Upper lobe of left lung (tissue), 6 donors: ENCODE data around the gene MUC22. TPM values are rescaled to one million over a fixed set of nuclear protein-coding genes. Genes with fewer than 3 reads are reported as not detected.
"Not testable (repeated sequence)": the region's sequence is repeated elsewhere in the genome, so short reads cannot be mapped to it uniquely, and the experiment has no call there.

Experiments
- ATAC-seq, 2 donors: fragments of 200-7000 bp; cut with Tn5 transposase; one replicate each; pipeline ENCODE4 v1.9.1; 2022; ENCODE audit warnings: mild to moderate bottlenecking in 2 of 2, moderate library complexity in 2 of 2; ENCODE audit not compliant: low FRiP score in 2 of 2
- DNase-seq, 2 donors: peaks; one replicate each; pipeline ENCODE4 v3.0.0-alpha.2; 2019 to 2020
- H3K27ac ChIP-seq, 4 donors: fragments of 200-600 bp; sonication (generic); one replicate each; pipeline ENCODE4 v1.5.1; 2016 to 2019
- H3K27me3 ChIP-seq, 4 donors: fragments of 200-600 bp; sonication (generic); one replicate each; pipeline ENCODE4 v1.5.1; 2017 to 2019
- H3K36me3 ChIP-seq, 4 donors: fragments of 200-600 bp; sonication (generic); one replicate each; pipeline ENCODE4 v1.5.1; 2016 to 2019
- H3K4me1 ChIP-seq, 4 donors: fragments of 200-600 bp; sonication (generic); one replicate each; pipeline ENCODE4 v1.5.1; 2018 to 2019
- H3K4me3 ChIP-seq, 4 donors: fragments of 200-600 bp; sonication (generic); one replicate each; pipeline ENCODE4 v1.5.1; 2017 to 2019; ENCODE audit warnings: mild to moderate bottlenecking in 2 of 4, moderate library complexity in 1 of 4
- H3K9me3 ChIP-seq, 4 donors: fragments of 200-600 bp; sonication (generic); one replicate each; pipeline ENCODE4 v1.5.1; 2018 to 2019
- CTCF ChIP-seq, 6 experiments: fragments of 450-650 bp in 4 of 6; fragments of 200-600 bp in 2 of 6; sonication (generic) in 2 of 6; IDR thresholded peaks; one replicate each; pipeline ENCODE4 v1.5.1; 2016 to 2019; ENCODE audit warnings: antibody characterized with exemption in 6 of 6
- EP300 ChIP-seq, 4 donors: sonication (generic); formaldehyde crosslinking; IDR thresholded peaks; one replicate each; pipeline ENCODE4 v1.5.1; 2017; ENCODE audit warnings: antibody characterized with exemption in 4 of 4, control low read depth in 2 of 4
- POLR2A ChIP-seq, 4 donors: fragments of 450-650 bp; IDR thresholded peaks; one replicate each; pipeline ENCODE4 v1.5.1; 2016 to 2017; ENCODE audit warnings: antibody characterized with exemption in 4 of 4, mild to moderate bottlenecking in 2 of 4
- POLR2AphosphoS5 ChIP-seq, 2 donors: sonication (generic); formaldehyde crosslinking; IDR thresholded peaks; one replicate each; pipeline ENCODE4 v1.5.1; 2017; ENCODE audit warnings: antibody characterized with exemption in 2 of 2
- whole genome bisulfite sequencing, 2 donors: methylation state at CpG; one replicate each; pipeline ENCODE4 v1.1.5; 2017 to 2018; 5-methylcytosine and 5-hydroxymethylcytosine counted together
- total RNA-seq, 6 donors: library from RNA; depleted of rRNA in 4 of 6; stranded (reverse); fragments of >200 nt in 4 of 6; gene quantifications; one replicate each; pipeline versions ENCODE4 v1.1.0 to v1.2.1, GENCODE V29; 2016 to 2021
- donor health status: DM: no; HTN: no; CAD: no; lungs with moderate emphysema.
- donor health status: DM: no; HTN: yes; CAD: no; lungs with severe emphysema.

MUC22 gene
- total RNA-seq, 6 donors from 2014 or later, result 0.06 to 0.15 (median 0.07) TPM; not detected in 3

GRCh38 chr6:30998785-30999184 lies 11.5 kb upstream of the MUC22 start:
- ATAC-seq, result no peak
- Histone ChIP-seq H3K27me3 (no peaks in the 10 kb centered on the region), H3K4me3 (no peak overlapping the region), H3K4me1 (no peaks in the 10 kb centered on the region), H3K9me3 (no peaks in the 10 kb centered on the region), H3K27ac (no peak overlapping the region), H3K36me3 (no peaks in the 10 kb centered on the region)
- TF ChIP-seq POLR2AphosphoS5 (IDR thresholded peaks at IDR 0.05) (no peak), CTCF (IDR thresholded peaks at IDR 0.05) (no peak), EP300 (IDR thresholded peaks at IDR 0.05) (no peak), POLR2A (IDR thresholded peaks at IDR 0.05) (no peak)
- no peak for DNase-seq
- 65 to 69% methylated on average over 5 of the region's 5 CpGs for WGBS, 2 donors

- peaks cover 0 to 10% (median 5%) of the 10 kb centered on the region in 4 donors for H3K4me1 ChIP-seq
- H3K9me3 ChIP-seq, ATAC-seq, H3K4me3 ChIP-seq, H3K27ac ChIP-seq, H3K36me3 ChIP-seq, H3K27me3 ChIP-seq: not testable (repeated sequence)
- peak in 1 of 2 donors; percentile 68 for DNase-seq
- 95 to 97% methylated on average over 12 to 35 of the region's 39 CpGs for WGBS, 2 donors
Observed at GRCh38 chr6:31000067-31000860, 10.0 kb upstream of the MUC22 start.

- Histone ChIP-seq H3K27me3 (no peaks in the 10 kb centered on the region), H3K27ac (no peak overlapping the region), H3K36me3 (no peaks in the 10 kb centered on the region), H3K4me3 (no peak overlapping the region), H3K9me3 (no peaks in the 10 kb centered on the region), H3K4me1 (peaks cover 0 to 17% (median 8%) of the 10 kb centered on the region in 4 donors)
- no peak for TF ChIP-seq CTCF (IDR thresholded peaks at IDR 0.05)
- TF ChIP-seq EP300 (IDR thresholded peaks at IDR 0.05), result no peak
- no peak for TF ChIP-seq POLR2AphosphoS5 (IDR thresholded peaks at IDR 0.05)
- TF ChIP-seq POLR2A (IDR thresholded peaks at IDR 0.05), result no peak
- DNase-seq, result no peak
- ATAC-seq, result no peak
- 68 to 71% methylated on average over 13 of the region's 13 CpGs for WGBS, 2 donors
Observed at GRCh38 chr6:31001281-31001888, 8.9 kb upstream of the MUC22 start.

- Histone ChIP-seq H3K4me1 (peaks cover 0 to 21% (median 10%) of the 10 kb centered on the region in 4 donors), H3K4me3 (no peak overlapping the region), H3K36me3 (no peaks in the 10 kb centered on the region), H3K27ac (no peak overlapping the region), H3K9me3 (no peaks in the 10 kb centered on the region), H3K27me3 (no peaks in the 10 kb centered on the region)
- no peak for DNase-seq
- no peak for TF ChIP-seq EP300 (IDR thresholded peaks at IDR 0.05)
- no peak for TF ChIP-seq POLR2A (IDR thresholded peaks at IDR 0.05)
- no peak for TF ChIP-seq POLR2AphosphoS5 (IDR thresholded peaks at IDR 0.05)
- TF ChIP-seq CTCF (IDR thresholded peaks at IDR 0.05), result no peak
- 69 to 79% methylated on average over 2 of the region's 2 CpGs for WGBS, 2 donors
- ATAC-seq, result no peak
Observed at GRCh38 chr6:31002471-31002870, 7.8 kb upstream of the MUC22 start.

GRCh38 chr6:31004794-31005193 lies 5.5 kb upstream of the MUC22 start:
- DNase-seq, result no peak
- peaks cover 0 to 29% (median 10%) of the 10 kb centered on the region in 4 donors for H3K4me1 ChIP-seq
- no peak overlapping the region for H3K4me3 ChIP-seq
- H3K27me3 ChIP-seq, result no peaks in the 10 kb centered on the region
- 51 to 61% methylated on average over 4 of the region's 4 CpGs for WGBS, 2 donors
- H3K9me3 ChIP-seq, result no peaks in the 10 kb centered on the region
- no peaks in the 10 kb centered on the region for H3K36me3 ChIP-seq
- H3K27ac ChIP-seq, result peak overlapping the region in 3 of 4 donors; percentile 50 to 67 (median 53)
- TF ChIP-seq POLR2A (IDR thresholded peaks at IDR 0.05) (no peak), CTCF (IDR thresholded peaks at IDR 0.05) (no peak), POLR2AphosphoS5 (IDR thresholded peaks at IDR 0.05) (no peak), EP300 (IDR thresholded peaks at IDR 0.05) (no peak)
- ATAC-seq, result no peak
